ENCODE measurements around the gene MGMT.

Gene MGMT

DNA sequence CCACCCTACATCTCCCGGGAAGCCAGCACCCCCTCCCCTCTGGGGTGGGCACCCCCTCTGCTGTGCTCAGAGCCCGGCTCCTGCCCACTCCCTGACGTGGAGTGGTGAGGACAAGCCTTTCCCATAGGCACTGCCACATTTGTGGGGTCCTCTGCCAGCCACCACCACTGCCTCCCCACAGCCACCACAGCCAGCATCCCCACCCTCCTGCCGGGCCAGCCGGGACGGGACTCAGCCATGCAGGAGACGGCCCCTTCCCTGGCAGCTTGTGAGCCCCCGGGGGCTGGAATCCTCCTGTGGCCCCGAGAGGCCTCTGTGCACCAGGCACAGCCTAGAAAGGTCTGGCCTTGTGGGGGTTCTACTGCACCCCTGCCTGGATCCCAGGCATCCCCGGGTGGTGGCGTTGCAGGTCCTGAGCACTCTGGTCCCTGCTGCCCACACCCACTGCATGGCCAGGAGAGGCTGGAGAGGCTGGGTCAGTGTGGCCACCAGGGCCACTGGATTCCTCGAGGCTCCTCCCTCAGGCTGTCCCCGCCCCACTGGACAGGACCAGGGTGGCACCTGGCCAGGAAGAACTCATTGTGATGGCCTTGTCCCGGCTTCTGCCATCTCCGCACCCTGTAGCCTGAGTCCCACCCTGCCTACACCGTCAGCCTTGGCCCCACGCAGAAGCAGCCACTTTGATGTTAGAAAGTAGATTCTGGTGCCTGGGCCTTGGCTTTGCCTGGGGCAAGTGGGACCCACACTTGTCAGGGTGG is 349.0 kb downstream of the MGMT start:
- no peak overlapping the region for H3K4me3 ChIP-seq (ENCODE audit: low read depth, low read length)
- no peak for DNase-seq (ENCODE audit: low read depth)
- TF ChIP-seq CTCF (IDR thresholded peaks at IDR 0.05; ENCODE audit: control insufficient read depth, extremely low read depth, insufficient read depth), result no peak

- no peak for DNase-seq (ENCODE audit: low read depth)
- H3K4me3 ChIP-seq (ENCODE audit: low read depth, low read length), result no peak overlapping the region
- no peak for TF ChIP-seq CTCF (IDR thresholded peaks at IDR 0.05; ENCODE audit: control insufficient read depth, extremely low read depth, insufficient read depth)
Measured at GRCh38 chr10:129816656-129817045, 349.6 kb downstream of the MGMT start.
